Neural cell (in vitro differentiated cells): ENCODE measurements around the gene KIAA1614. TPM values are rescaled to one million over a fixed set of nuclear protein-coding genes. Genes with fewer than 3 reads are reported as not detected.

Experiments used
- H2AFZ ChIP-seq: fragments of 200-600, 300-800 bp; sonication (generic), shearing (Covaris generic); 2 replicates; pipeline ENCODE4 v1.6.0; 2014; ENCODE audit warnings: low read depth, mild to moderate bottlenecking, antibody characterized with exemption, low read length, moderate library complexity
- H3F3A ChIP-seq: fragments of 200-600 bp; shearing (Covaris generic); 2 replicates; pipeline ENCODE4 v1.6.1; 2016; ENCODE audit warnings: mild to moderate bottlenecking, moderate library complexity, mixed read lengths, antibody characterized with exemption, low read length; ENCODE audit not compliant: insufficient read depth, poor library complexity, severe bottlenecking
- H3K27ac ChIP-seq: fragments of 200-600, 300-800 bp; sonication (generic), shearing (Covaris generic); 2 replicates; pipeline ENCODE4 v1.5.1; 2014; ENCODE audit warnings: mild to moderate bottlenecking, low read length, moderate library complexity
- H3K27me3 ChIP-seq: fragments of 300-800, 200-600 bp; sonication (generic), shearing (Covaris generic); 2 replicates; pipeline ENCODE4 v1.6.0; 2014; ENCODE audit warnings: mild to moderate bottlenecking, low read depth, low read length, moderate library complexity; ENCODE audit not compliant: insufficient read depth
- H3K36me3 ChIP-seq: fragments of 300-800, 200-600 bp; sonication (generic), shearing (Covaris generic); 2 replicates; pipeline ENCODE4 v1.5.1; 2014; ENCODE audit warnings: mild to moderate bottlenecking, antibody characterized with exemption, low read length, moderate library complexity; ENCODE audit not compliant: insufficient read depth
- H3K4me2 ChIP-seq: fragments of 300-800, 200-600 bp; sonication (generic), shearing (Covaris generic); 2 replicates; pipeline ENCODE4 v1.6.0; 2014; ENCODE audit warnings: mild to moderate bottlenecking, low read length
- H3K4me3 ChIP-seq: fragments of 300-800, 200-600 bp; sonication (generic), shearing (Covaris generic); 2 replicates; pipeline ENCODE4 v1.5.1; 2014; ENCODE audit warnings: mild to moderate bottlenecking, low read length, moderate library complexity
- H3K79me2 ChIP-seq: fragments of 200-600 bp; shearing (Covaris generic); replicated peaks from 2 replicates; pipeline ENCODE4 v1.6.0; 2014; ENCODE audit warnings: mild to moderate bottlenecking, low read length, moderate library complexity; ENCODE audit not compliant: insufficient read depth
- H3K9ac ChIP-seq: fragments of 300-800, 200-600 bp; sonication (generic), shearing (Covaris generic); 2 replicates; pipeline ENCODE4 v1.6.1; 2016; ENCODE audit warnings: mild to moderate bottlenecking, low read length, mixed read lengths
- H3K9me2 ChIP-seq: fragments of 200-600 bp; shearing (Covaris generic); 2 replicates; pipeline ENCODE4 v1.6.1; 2016; ENCODE audit warnings: mild to moderate bottlenecking, low read length, mixed read lengths; ENCODE audit not compliant: insufficient read depth
- H3K9me3 ChIP-seq: fragments of 200-600, 300-800 bp; sonication (generic), shearing (Covaris generic); 2 replicates; pipeline ENCODE4 v1.6.1; 2016; ENCODE audit warnings: mild to moderate bottlenecking, mixed run types, low read length, moderate library complexity, mixed read lengths
- H4K20me1 ChIP-seq: fragments of 200-600 bp; shearing (Covaris generic); 2 replicates; pipeline ENCODE4 v1.6.1; 2016; ENCODE audit warnings: mild to moderate bottlenecking, mixed run types; ENCODE audit not compliant: insufficient read depth
- CTCF ChIP-seq: fragments of 450-650 bp; IDR thresholded peaks from 2 replicates; pipeline ENCODE4 v1.5.1; 2014; ENCODE audit warnings: antibody characterized with exemption, mild to moderate bottlenecking, moderate library complexity; ENCODE audit not compliant: poor library complexity, severe bottlenecking
- EP300 ChIP-seq: fragments of 450-650 bp; conservative IDR thresholded peaks from 2 replicates; pipeline ENCODE4 v1.6.1; 2014; ENCODE audit warnings: antibody characterized with exemption, mild to moderate bottlenecking, moderate library complexity; ENCODE audit not compliant: poor library complexity, severe bottlenecking
- EZH2 ChIP-seq: fragments of 200-600, 300-800 bp; shearing (Covaris generic), sonication (generic); IDR thresholded peaks from 2 replicates; pipeline ENCODE4 v1.6.1; 2014; ENCODE audit warnings: antibody characterized with exemption, low read length, borderline replicate concordance, mild to moderate bottlenecking; ENCODE audit not compliant: insufficient read depth, poor library complexity, severe bottlenecking
- MXI1 ChIP-seq: fragments of 450-650 bp; conservative IDR thresholded peaks from 2 replicates; pipeline ENCODE4 v1.6.1; 2014; ENCODE audit warnings: antibody characterized with exemption, mild to moderate bottlenecking; ENCODE audit not compliant: poor library complexity, severe bottlenecking
- POLR2AphosphoS5 ChIP-seq: IDR thresholded peaks from 2 replicates; pipeline ENCODE4 v1.6.1; 2012
- RAD21 ChIP-seq: fragments of 450-650 bp; conservative IDR thresholded peaks from 2 replicates; pipeline ENCODE4 v1.6.1; 2014; ENCODE audit warnings: antibody characterized with exemption, mild to moderate bottlenecking, moderate library complexity
- REST ChIP-seq: IDR thresholded peaks from 2 replicates; pipeline ENCODE4 v1.6.1; 2012; ENCODE audit warnings: borderline replicate concordance
- SMC3 ChIP-seq: fragments of 450-650 bp; conservative IDR thresholded peaks from 2 replicates; pipeline ENCODE4 v1.6.1; 2014; ENCODE audit warnings: antibody characterized with exemption, mild to moderate bottlenecking, moderate library complexity; ENCODE audit not compliant: poor library complexity
- TAF1 ChIP-seq: IDR thresholded peaks from 2 replicates; pipeline ENCODE4 v1.6.1; 2012; ENCODE audit warnings: low read depth
- polyA plus RNA-seq: library from polyadenylated mRNA; depleted of rRNA; stranded (reverse); fragments of >200 nt; gene quantifications from 2 replicates; pipeline ENCODE4 v1.2.3, GENCODE V29; 2014

Gene KIAA1614
- polyA plus RNA-seq, 1 donor from 2014 or later, result 0.50 TPM

GRCh38 chr1:180892675-180893074, 20.0 kb upstream of the KIAA1614 start:
- no peak overlapping the region for H3K4me3 ChIP-seq
- no peaks in the 10 kb centered on the region for H3K27me3 ChIP-seq
- TF ChIP-seq CTCF (no peak), EP300 (no peak), TAF1 (no peak), POLR2AphosphoS5 (no peak), RAD21 (no peak), MXI1 (no peak), SMC3 (no peak), EZH2 (no peak), REST (no peak)
- H3K79me2 ChIP-seq, result no peaks in the 10 kb centered on the region
- no peak overlapping the region for H2AFZ ChIP-seq
- H3K36me3 ChIP-seq, result no peaks in the 10 kb centered on the region
- H3K4me2 ChIP-seq, result no peak overlapping the region
- H3K27ac ChIP-seq, result no peak overlapping the region
- no peaks in the 10 kb centered on the region for H3K9me3 ChIP-seq
- H3K9ac ChIP-seq, result no peak overlapping the region
- no peaks in the 10 kb centered on the region for H3K9me2 ChIP-seq
- H4K20me1 ChIP-seq, result no peaks in the 10 kb centered on the region
- H3F3A ChIP-seq, result no peaks in the 10 kb centered on the region

GRCh38 chr1:180893614-180894013, 19.1 kb upstream of the KIAA1614 start:
- H3K9ac ChIP-seq, result no peak overlapping the region
- no peaks in the 10 kb centered on the region for H3F3A ChIP-seq
- H3K9me3 ChIP-seq, result no peaks in the 10 kb centered on the region
- no peaks in the 10 kb centered on the region for H3K27me3 ChIP-seq
- H2AFZ ChIP-seq, result no peak overlapping the region
- no peak overlapping the region for H3K4me3 ChIP-seq
- TF ChIP-seq POLR2AphosphoS5, result no peak
- TF ChIP-seq MXI1, result no peak
- TF ChIP-seq TAF1, result no peak
- no peak for TF ChIP-seq EP300
- no peak for TF ChIP-seq REST
- TF ChIP-seq EZH2, result no peak
- no peak for TF ChIP-seq SMC3
- no peak for TF ChIP-seq CTCF
- no peaks in the 10 kb centered on the region for H3K79me2 ChIP-seq
- no peaks in the 10 kb centered on the region for H3K36me3 ChIP-seq
- H3K27ac ChIP-seq, result no peak overlapping the region
- no peak overlapping the region for H3K4me2 ChIP-seq
- no peaks in the 10 kb centered on the region for H4K20me1 ChIP-seq
- no peaks in the 10 kb centered on the region for H3K9me2 ChIP-seq
